HL-60 (cell line): Measurements from ENCODE around the gene DAAM2.

Experiments used
- GABPA ChIP-seq: IDR thresholded peaks from 2 replicates; pipeline ENCODE4 v1.6.1; 2012; ENCODE audit warnings: low read depth
- POLR2AphosphoS5 ChIP-seq: IDR thresholded peaks from 2 replicates; pipeline ENCODE4 v1.6.1; 2012; ENCODE audit warnings: low read depth
- SPI1 ChIP-seq: IDR thresholded peaks from 2 replicates; pipeline ENCODE4 v1.6.1; 2012; ENCODE audit warnings: low read depth, mild to moderate bottlenecking, borderline replicate concordance
- TF ChIP-seq, protein P1 (sequence below): IDR thresholded peaks from one replicate; pipeline ENCODE4 v1.5.1; 2011; ENCODE audit warnings: low read length, control low read depth, inconsistent platforms; ENCODE audit not compliant: insufficient read depth
- TF ChIP-seq, protein P2 (sequence below): IDR thresholded peaks from 2 replicates; pipeline ENCODE4 v1.6.1; 2012; ENCODE audit warnings: low read depth; ENCODE audit not compliant: insufficient replicate concordance

DNA sequence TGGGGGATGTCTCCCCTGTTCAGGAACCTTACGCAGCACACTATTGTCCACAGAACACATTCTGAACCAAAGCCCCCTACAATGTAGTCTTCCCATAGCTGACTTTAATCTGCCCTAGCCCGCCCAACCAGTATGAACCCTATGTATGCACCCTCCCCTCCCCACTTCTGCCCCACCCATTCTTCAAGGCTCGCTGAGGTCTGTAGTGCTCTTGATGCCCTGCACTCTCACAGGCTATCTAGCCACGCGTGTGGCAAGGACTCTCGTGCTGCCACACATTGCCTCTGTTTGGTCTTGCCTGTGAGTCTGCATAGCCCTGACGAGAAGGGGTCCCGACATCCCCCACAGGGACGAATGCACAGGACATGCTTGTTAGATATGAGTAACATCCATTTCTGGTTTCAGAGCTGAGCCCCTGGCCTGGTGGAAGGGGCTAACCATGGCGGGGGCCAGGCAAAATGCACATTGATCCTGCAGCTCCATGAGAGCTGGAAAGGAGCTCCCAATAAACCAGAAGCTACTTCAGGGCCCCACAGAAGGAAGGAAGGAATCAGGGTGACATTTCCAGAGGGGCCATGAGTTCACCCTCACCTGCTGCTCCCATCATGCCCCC is 119.4 kb downstream of the DAAM2 start:
- TF ChIP-seq, protein P1, sequence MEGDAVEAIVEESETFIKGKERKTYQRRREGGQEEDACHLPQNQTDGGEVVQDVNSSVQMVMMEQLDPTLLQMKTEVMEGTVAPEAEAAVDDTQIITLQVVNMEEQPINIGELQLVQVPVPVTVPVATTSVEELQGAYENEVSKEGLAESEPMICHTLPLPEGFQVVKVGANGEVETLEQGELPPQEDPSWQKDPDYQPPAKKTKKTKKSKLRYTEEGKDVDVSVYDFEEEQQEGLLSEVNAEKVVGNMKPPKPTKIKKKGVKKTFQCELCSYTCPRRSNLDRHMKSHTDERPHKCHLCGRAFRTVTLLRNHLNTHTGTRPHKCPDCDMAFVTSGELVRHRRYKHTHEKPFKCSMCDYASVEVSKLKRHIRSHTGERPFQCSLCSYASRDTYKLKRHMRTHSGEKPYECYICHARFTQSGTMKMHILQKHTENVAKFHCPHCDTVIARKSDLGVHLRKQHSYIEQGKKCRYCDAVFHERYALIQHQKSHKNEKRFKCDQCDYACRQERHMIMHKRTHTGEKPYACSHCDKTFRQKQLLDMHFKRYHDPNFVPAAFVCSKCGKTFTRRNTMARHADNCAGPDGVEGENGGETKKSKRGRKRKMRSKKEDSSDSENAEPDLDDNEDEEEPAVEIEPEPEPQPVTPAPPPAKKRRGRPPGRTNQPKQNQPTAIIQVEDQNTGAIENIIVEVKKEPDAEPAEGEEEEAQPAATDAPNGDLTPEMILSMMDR: no peak
- no peak for TF ChIP-seq POLR2AphosphoS5
- TF ChIP-seq, protein P2, sequence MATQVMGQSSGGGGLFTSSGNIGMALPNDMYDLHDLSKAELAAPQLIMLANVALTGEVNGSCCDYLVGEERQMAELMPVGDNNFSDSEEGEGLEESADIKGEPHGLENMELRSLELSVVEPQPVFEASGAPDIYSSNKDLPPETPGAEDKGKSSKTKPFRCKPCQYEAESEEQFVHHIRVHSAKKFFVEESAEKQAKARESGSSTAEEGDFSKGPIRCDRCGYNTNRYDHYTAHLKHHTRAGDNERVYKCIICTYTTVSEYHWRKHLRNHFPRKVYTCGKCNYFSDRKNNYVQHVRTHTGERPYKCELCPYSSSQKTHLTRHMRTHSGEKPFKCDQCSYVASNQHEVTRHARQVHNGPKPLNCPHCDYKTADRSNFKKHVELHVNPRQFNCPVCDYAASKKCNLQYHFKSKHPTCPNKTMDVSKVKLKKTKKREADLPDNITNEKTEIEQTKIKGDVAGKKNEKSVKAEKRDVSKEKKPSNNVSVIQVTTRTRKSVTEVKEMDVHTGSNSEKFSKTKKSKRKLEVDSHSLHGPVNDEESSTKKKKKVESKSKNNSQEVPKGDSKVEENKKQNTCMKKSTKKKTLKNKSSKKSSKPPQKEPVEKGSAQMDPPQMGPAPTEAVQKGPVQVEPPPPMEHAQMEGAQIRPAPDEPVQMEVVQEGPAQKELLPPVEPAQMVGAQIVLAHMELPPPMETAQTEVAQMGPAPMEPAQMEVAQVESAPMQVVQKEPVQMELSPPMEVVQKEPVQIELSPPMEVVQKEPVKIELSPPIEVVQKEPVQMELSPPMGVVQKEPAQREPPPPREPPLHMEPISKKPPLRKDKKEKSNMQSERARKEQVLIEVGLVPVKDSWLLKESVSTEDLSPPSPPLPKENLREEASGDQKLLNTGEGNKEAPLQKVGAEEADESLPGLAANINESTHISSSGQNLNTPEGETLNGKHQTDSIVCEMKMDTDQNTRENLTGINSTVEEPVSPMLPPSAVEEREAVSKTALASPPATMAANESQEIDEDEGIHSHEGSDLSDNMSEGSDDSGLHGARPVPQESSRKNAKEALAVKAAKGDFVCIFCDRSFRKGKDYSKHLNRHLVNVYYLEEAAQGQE: no peak
- no peak for TF ChIP-seq GABPA
- TF ChIP-seq SPI1: no peak
